HEK293 (cell line): Measurements from ENCODE around the gene CCDC12.
A peak's percentile ranks its signal among the peaks of the same experiment; 100 is the strongest.

Source experiments
- CTCF ChIA-PET: fragments of 350-600 bp; formaldehyde crosslinking; extraction: SDS; loops from one replicate; lab custom pipeline; 2021; ENCODE audit warnings: antibody characterized with exemption; lab: Yijun Ruan, JAX
- POLR2A ChIA-PET: fragments of 300-600 bp; formaldehyde crosslinking; extraction: SDS; loops from one replicate; lab custom pipeline; 2020; ENCODE audit warnings: antibody characterized with exemption, inconsistent platforms; lab: Yijun Ruan, JAX
- H3K27ac ChIP-seq: fragments of 200-500 bp; sonication (Bioruptor generic); 2 replicates; pipeline ENCODE4 v1.5.1; 2014; ENCODE audit warnings: low read depth, low read length, control low read depth, inconsistent platforms; ENCODE audit errors: extremely low read depth
- H3K36me3 ChIP-seq, 2 experiments: fragments of 200-500 bp in 1 of 2; sonication (Bioruptor generic) in 1 of 2; 1 replicate in 1 of 2; 2 replicates in 1 of 2; pipeline ENCODE4 v1.5.1; 2014 to 2017; ENCODE audit warnings: inconsistent platforms in 2 of 2, low read length in 2 of 2; ENCODE audit not compliant: control insufficient read depth in 2 of 2, insufficient read depth in 1 of 2
- H3K4me1 ChIP-seq: fragments of 200-500 bp; sonication (Bioruptor generic); 2 replicates; pipeline ENCODE4 v1.5.1; 2014; ENCODE audit warnings: mild to moderate bottlenecking, low read length, inconsistent platforms; ENCODE audit not compliant: control insufficient read depth, insufficient read depth
- H3K4me3 ChIP-seq: 2 replicates; pipeline ENCODE4 v1.5.1; 2011; ENCODE audit warnings: low read depth, mild to moderate bottlenecking, control low read depth, low read length, moderate library complexity
- H3K9me3 ChIP-seq: fragments of 200-500 bp; sonication (Bioruptor generic); 2 replicates; pipeline ENCODE4 v1.5.1; 2014; ENCODE audit warnings: low read depth, low read length, inconsistent platforms; ENCODE audit not compliant: control insufficient read depth, insufficient read depth
- BCL11A ChIP-seq: fragments of 450-650 bp; formaldehyde crosslinking; IDR thresholded peaks from 2 replicates; pipeline ENCODE4 v1.5.1; 2016; ENCODE audit warnings: low read depth, missing biosample characterization, missing genetic modification characterization
- OVOL3 ChIP-seq: fragments of 450-650 bp; formaldehyde crosslinking; IDR thresholded peaks from 2 replicates; pipeline ENCODE4 v1.5.1; 2016; ENCODE audit warnings: missing biosample characterization, missing genetic modification characterization
- PRDM10 ChIP-seq: fragments of 450-650 bp; formaldehyde crosslinking; IDR thresholded peaks from 2 replicates; pipeline ENCODE4 v1.5.1; 2016; ENCODE audit warnings: missing biosample characterization, missing genetic modification characterization
- PRDM2 ChIP-seq: fragments of 450-650 bp; formaldehyde crosslinking; IDR thresholded peaks from 2 replicates; pipeline ENCODE4 v1.5.1; 2016; ENCODE audit warnings: missing biosample characterization, missing genetic modification characterization, borderline replicate concordance
- RBAK ChIP-seq: fragments of 450-650 bp; formaldehyde crosslinking; IDR thresholded peaks from 2 replicates; pipeline ENCODE4 v1.5.1; 2016; ENCODE audit warnings: missing biosample characterization, missing genetic modification characterization
- REPIN1 ChIP-seq: fragments of 450-650 bp; formaldehyde crosslinking; IDR thresholded peaks from 2 replicates; pipeline ENCODE4 v1.5.1; 2017; ENCODE audit warnings: missing biosample characterization, missing genetic modification characterization, low read depth
- REST ChIP-seq: fragments of 450-650 bp; formaldehyde crosslinking; IDR thresholded peaks from 2 replicates; pipeline ENCODE4 v1.5.1; 2016; ENCODE audit warnings: missing biosample characterization, missing genetic modification characterization
- SETDB1 ChIP-seq: IDR thresholded peaks from one replicate; pipeline ENCODE4 v1.6.1; 2017; ENCODE audit warnings: mild to moderate bottlenecking, low read length, moderate library complexity, mixed read lengths; ENCODE audit not compliant: insufficient read length
- YY2 ChIP-seq: fragments of 450-650 bp; formaldehyde crosslinking; IDR thresholded peaks from 2 replicates; pipeline ENCODE4 v1.5.1; 2016; ENCODE audit warnings: missing biosample characterization, missing genetic modification characterization
- ZBTB48 ChIP-seq: fragments of 450-650 bp; formaldehyde crosslinking; IDR thresholded peaks from 2 replicates; pipeline ENCODE4 v1.5.1; 2016; ENCODE audit warnings: missing biosample characterization, missing genetic modification characterization
- ZFHX2 ChIP-seq: fragments of 450-650 bp; formaldehyde crosslinking; conservative IDR thresholded peaks from 2 replicates; pipeline ENCODE4 v1.5.1; 2016; ENCODE audit warnings: missing biosample characterization, missing genetic modification characterization
- ZNF26 ChIP-seq: fragments of 450-650 bp; formaldehyde crosslinking; IDR thresholded peaks from 2 replicates; pipeline ENCODE4 v1.5.1; 2016; ENCODE audit warnings: missing biosample characterization, missing genetic modification characterization
- ZNF416 ChIP-seq: fragments of 450-650 bp; formaldehyde crosslinking; IDR thresholded peaks from 2 replicates; pipeline ENCODE4 v1.5.1; 2016; ENCODE audit warnings: missing biosample characterization, missing genetic modification characterization
- ZNF423 ChIP-seq: fragments of 450-650 bp; formaldehyde crosslinking; IDR thresholded peaks from 2 replicates; pipeline ENCODE4 v1.5.1; 2016; ENCODE audit warnings: missing biosample characterization, missing genetic modification characterization
- ZNF544 ChIP-seq: fragments of 450-650 bp; formaldehyde crosslinking; IDR thresholded peaks from 2 replicates; pipeline ENCODE4 v1.5.0; 2017; ENCODE audit warnings: missing biosample characterization, missing genetic modification characterization
- ZNF560 ChIP-seq: fragments of 450-650 bp; formaldehyde crosslinking; IDR thresholded peaks from 2 replicates; pipeline ENCODE4 v1.5.1; 2017; ENCODE audit warnings: missing biosample characterization, missing genetic modification characterization, borderline replicate concordance
- ZNF629 ChIP-seq: fragments of 450-650 bp; formaldehyde crosslinking; IDR thresholded peaks from 2 replicates; pipeline ENCODE4 v1.5.1; 2017; ENCODE audit warnings: missing biosample characterization, missing genetic modification characterization
- ZNF785 ChIP-seq: fragments of 450-650 bp; formaldehyde crosslinking; IDR thresholded peaks from 2 replicates; pipeline ENCODE4 v1.5.1; 2016; ENCODE audit warnings: missing biosample characterization, missing genetic modification characterization

CCDC12 gene

GRCh38 chr3:46878781-46879436 lies 97.6 kb downstream of the CCDC12 start:
- TF ChIP-seq PRDM10, result peak; percentile 94
- TF ChIP-seq ZBTB48 (tag by site-specific recombination), result no peak
- TF ChIP-seq BCL11A (tag by site-specific recombination), result no peak
- TF ChIP-seq ZNF416 (tag by site-specific recombination), result no peak
- no peak for TF ChIP-seq YY2
- TF ChIP-seq ZNF26 (tag by site-specific recombination), result no peak
- no peak for TF ChIP-seq REPIN1 (tag by site-specific recombination)
- TF ChIP-seq ZNF785 (tag by site-specific recombination), result no peak
- TF ChIP-seq ZNF560 (tag by site-specific recombination), result no peak
- no peak for TF ChIP-seq OVOL3 (tag by site-specific recombination)
- TF ChIP-seq RBAK, result no peak
- no peak for TF ChIP-seq REST
- no peak for TF ChIP-seq ZNF544
- no peak for TF ChIP-seq ZNF423 (tag by site-specific recombination)
- TF ChIP-seq ZFHX2 (tag by site-specific recombination), result peak; percentile 7; the same call in 1 of the 2 replicates
- ChIA-PET POLR2A (no interaction called here), CTCF (interaction anchor here (4.3 kb wide), 1 partner anchor 12 kb away, joined by 23 read pairs; no protein-coding TSS in a partner anchor)
- Histone ChIP-seq H3K4me1 (no peaks in the 10 kb centered on the region), H3K9me3 (no peaks in the 10 kb centered on the region), H3K36me3 (no peaks in the 10 kb centered on the region), H3K4me3 (no peak overlapping the region), H3K27ac (no peak overlapping the region)

- CTCF ChIA-PET, result interaction anchor here (0.7 to 4.3 kb wide), 2 partner anchors 11 to 88 kb away, joined by 3 to 23 read pairs; no protein-coding TSS in a partner anchor
Measured at GRCh38 chr3:46877406-46878125, 99.0 kb downstream of the CCDC12 start, which contains the start of gene PTH1R. PTH1R (plus strand) TSS chr3:46877721; CDS start chr3:46883560, 5,839 bp downstream.

More at GRCh38 chr3:46877406-46878125, 99.0 kb downstream of the CCDC12 start, which contains the start of gene PTH1R:
- POLR2A ChIA-PET, result interaction anchor here (0.8 to 1.0 kb wide), 2 partner anchors 8 to 37 kb away, joined by 3 read pairs; no protein-coding TSS in a partner anchor
- H3K9me3 ChIP-seq, result no peaks in the 10 kb centered on the region
- TF ChIP-seq SETDB1, result no peak
- TF ChIP-seq PRDM2 (tag by site-specific recombination), result no peak
- no peak for TF ChIP-seq ZNF629 (tag by site-specific recombination)
- no peak for TF ChIP-seq BCL11A (tag by site-specific recombination)
- no peak for TF ChIP-seq OVOL3 (tag by site-specific recombination)
- H3K4me3 ChIP-seq, result no peak within 1 kb of the TSS
- no peaks in the 10 kb centered on the region for H3K36me3 ChIP-seq
- H3K4me1 ChIP-seq, result no peaks in the 10 kb centered on the region
- H3K27ac ChIP-seq, result no peak within 1 kb of the TSS
